Measurements from ENCODE around the gene UBQLNL.

DNA sequence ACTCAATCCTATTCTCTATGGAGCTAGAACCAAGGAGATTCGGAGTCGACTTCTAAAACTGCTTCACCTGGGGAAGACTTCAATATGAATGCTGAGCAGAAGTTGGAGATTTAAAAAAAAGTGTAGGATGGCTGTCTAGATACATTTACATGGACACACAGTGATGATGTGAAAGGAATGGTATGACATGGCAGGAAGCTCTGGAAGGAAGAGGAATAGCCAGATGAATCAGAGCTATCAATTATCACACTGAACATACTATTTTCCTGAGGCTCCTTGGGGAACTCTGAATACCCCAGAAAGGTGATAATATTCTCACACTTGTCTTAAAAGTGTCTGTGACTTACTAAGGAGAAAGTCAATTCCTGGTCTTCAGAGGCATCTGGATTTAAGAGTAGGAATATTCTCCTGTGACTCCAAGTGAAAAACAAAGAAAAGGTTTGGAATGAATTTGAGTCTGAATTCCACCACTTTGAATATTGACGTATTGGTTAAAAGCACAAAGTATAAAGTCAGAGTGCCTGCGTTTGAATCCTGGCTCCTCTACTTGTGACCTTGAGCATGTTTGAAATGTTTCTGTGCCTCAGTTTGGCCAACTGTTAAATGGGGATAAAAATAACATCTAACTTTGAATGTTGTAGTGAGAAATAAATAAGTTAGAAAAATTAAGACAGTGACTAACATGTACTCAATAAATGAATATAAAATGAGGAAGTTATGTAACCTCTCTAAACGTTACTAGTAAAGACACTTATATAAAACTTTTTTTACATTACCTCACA lies 26.7 kb downstream of the UBQLNL start:
- no peak for TF ChIP-seq RELA (CRISPR knock-in tag; IDR thresholded peaks at IDR 0.05; ENCODE audit: borderline replicate concordance)
- TF ChIP-seq CTCF (IDR thresholded peaks at IDR 0.05) = no peak
- TF ChIP-seq ZNF423 (CRISPR knock-in tag; IDR thresholded peaks at IDR 0.05) = no peak
- TF ChIP-seq, protein P1, sequence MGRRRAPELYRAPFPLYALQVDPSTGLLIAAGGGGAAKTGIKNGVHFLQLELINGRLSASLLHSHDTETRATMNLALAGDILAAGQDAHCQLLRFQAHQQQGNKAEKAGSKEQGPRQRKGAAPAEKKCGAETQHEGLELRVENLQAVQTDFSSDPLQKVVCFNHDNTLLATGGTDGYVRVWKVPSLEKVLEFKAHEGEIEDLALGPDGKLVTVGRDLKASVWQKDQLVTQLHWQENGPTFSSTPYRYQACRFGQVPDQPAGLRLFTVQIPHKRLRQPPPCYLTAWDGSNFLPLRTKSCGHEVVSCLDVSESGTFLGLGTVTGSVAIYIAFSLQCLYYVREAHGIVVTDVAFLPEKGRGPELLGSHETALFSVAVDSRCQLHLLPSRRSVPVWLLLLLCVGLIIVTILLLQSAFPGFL (CRISPR knock-in tag; IDR thresholded peaks at IDR 0.05; ENCODE audit: borderline replicate concordance) = no peak
- TF ChIP-seq ATF3 (CRISPR knock-in tag; conservative IDR thresholded peaks at IDR 0.05) = no peak
- no peak for TF ChIP-seq NR2C2 (CRISPR knock-in tag; IDR thresholded peaks at IDR 0.05)
- TF ChIP-seq ARID4B (CRISPR knock-in tag; IDR thresholded peaks at IDR 0.05; ENCODE audit: borderline replicate concordance) = no peak

Data from WTC11 (cell line).